Measurements from ENCODE around the gene ARL4A. TPM values are rescaled to one million over a fixed set of nuclear protein-coding genes. Genes with fewer than 3 reads are reported as not detected.
"Not testable (repeated sequence)": the region's sequence is repeated elsewhere in the genome, so short reads cannot be mapped to it uniquely, and the experiment has no call there.

The ARL4A gene
- polyA plus RNA-seq, 1 experiment, result 3.3 TPM

DNA sequence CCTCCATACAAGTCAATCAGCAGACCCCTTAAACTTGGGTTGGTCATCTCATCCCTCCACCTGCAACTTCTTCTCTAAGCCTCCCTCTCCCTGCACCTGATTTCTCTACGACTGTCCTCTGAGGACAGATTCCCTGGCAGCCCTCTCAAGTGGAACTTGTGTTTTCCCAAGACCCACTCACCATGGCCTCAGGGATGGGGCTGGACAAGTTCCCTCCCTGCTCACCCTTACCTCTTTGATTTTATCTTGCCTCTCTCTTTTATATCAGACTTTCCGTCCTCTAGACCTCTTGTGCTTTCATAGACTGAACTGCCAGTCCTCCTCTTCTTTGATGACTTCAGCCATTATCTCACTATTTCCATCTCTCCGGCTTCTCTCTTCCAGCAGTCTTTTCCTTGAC, 46.2 kb upstream of the ARL4A start:
- CTCF ChIA-PET, result interaction anchor here (1.1 kb wide), 1 partner anchor 17 kb away, joined by 3 read pairs; no protein-coding TSS in a partner anchor
- no peak for DNase-seq (ENCODE audit: low read depth)
- POLR2A ChIA-PET, result no interaction called here
- Histone ChIP-seq H3K36me3 (ENCODE audit: control insufficient read depth, insufficient read depth, low read length) (no peaks in the 10 kb centered on the region), H3K4me3 (ENCODE audit: low read depth, low read length) (no peak overlapping the region), H3K27me3 (ENCODE audit: control insufficient read depth, insufficient read depth, low read length) (no peaks in the 10 kb centered on the region)
- TF ChIP-seq CTCF (IDR thresholded peaks at IDR 0.05; ENCODE audit: insufficient read depth, low read depth, low read length), result no peak

GRCh38 chr7:12642508-12642907, 44.9 kb upstream of the ARL4A start:
- CTCF ChIA-PET, result interaction anchor here (2.3 kb wide), 1 partner anchor 44 kb away, joined by 10 read pairs; the partner anchor contains the start of gene ARL4A

DNA sequence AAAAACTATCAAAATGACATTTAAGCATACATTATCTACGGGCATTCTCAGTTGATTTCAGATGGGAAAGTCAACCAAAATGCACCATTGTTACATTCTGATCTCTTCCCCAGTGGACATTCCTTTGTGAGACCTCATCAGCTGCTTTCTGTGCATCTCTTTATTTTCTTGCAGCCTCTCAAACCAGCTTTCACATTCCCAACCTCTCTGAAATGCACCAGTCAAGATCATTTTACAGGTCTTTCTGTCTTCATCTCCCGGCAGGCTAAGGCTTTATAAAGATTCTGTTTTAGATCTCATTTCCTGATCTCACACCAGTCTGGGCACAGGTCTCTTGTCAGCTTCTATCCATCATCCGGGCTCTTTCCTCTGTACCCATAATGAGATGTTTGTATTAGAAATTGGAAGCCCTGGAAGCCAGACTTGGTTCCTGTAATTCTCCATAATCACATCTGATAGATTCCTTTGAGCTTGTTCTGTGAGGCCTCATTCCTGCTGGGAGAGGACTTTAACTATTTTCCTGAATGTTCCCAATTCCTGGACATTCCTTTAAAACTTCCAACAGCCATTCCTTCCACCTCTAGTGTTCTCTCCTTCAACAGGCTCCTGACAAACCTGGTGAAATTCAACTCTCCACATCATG, 44.3 kb upstream of the ARL4A start:
- ChIA-PET CTCF (interaction anchor here (1.2 to 2.3 kb wide), 2 partner anchors 43 to 619 kb away, joined by 3 to 10 read pairs; partner anchors contain the start of gene ARL4A), POLR2A (no interaction called here)
- Histone ChIP-seq H3K36me3 (ENCODE audit: control insufficient read depth, insufficient read depth, low read length) (no peaks in the 10 kb centered on the region), H3K27me3 (ENCODE audit: control insufficient read depth, insufficient read depth, low read length) (no peaks in the 10 kb centered on the region), H3K4me3 (ENCODE audit: low read depth, low read length) (no peak overlapping the region)
- no peak for DNase-seq (ENCODE audit: low read depth)
- TF ChIP-seq CTCF (IDR thresholded peaks at IDR 0.05; ENCODE audit: insufficient read depth, low read depth, low read length), result no peak

More at GRCh38 chr7:12642508-12642907, 44.9 kb upstream of the ARL4A start:
- Histone ChIP-seq H3K4me3 (ENCODE audit: low read depth, low read length) (no peak overlapping the region), H3K27me3 (ENCODE audit: control insufficient read depth, insufficient read depth, low read length) (no peaks in the 10 kb centered on the region), H3K36me3 (ENCODE audit: control insufficient read depth, insufficient read depth, low read length) (no peaks in the 10 kb centered on the region)
- no peak for TF ChIP-seq CTCF (IDR thresholded peaks at IDR 0.05; ENCODE audit: insufficient read depth, low read depth, low read length)
- POLR2A ChIA-PET, result no interaction called here
- DNase-seq (ENCODE audit: low read depth), result no peak

- no peak for DNase-seq (ENCODE audit: low read depth)
These were observed 43.8 kb upstream of the ARL4A start for GRCh38 chr7:12643644-12644043.

DNA sequence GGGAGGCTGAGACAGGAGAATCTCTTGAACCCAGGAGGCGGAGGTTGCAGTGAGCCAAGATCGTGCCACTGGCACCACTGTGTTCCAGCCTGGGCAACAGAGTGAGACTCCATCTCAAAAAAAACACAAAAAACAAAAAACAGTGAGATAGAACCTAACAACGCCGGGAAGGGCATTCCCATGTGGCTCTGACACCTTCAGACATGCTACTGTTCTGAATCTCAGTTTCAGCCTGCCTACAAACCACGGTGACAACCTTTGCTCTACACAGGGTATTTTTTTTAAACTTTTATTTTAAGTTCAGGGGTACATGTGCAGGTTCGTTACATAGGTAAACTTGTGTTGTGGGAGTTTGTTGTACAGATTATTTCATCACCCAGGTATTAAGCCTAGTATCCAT, 42.2 kb upstream of the ARL4A start:
- DNase-seq (ENCODE audit: low read depth); CTCF ChIA-PET; H3K27me3 ChIP-seq (ENCODE audit: control insufficient read depth, insufficient read depth, low read length); H3K36me3 ChIP-seq (ENCODE audit: control insufficient read depth, insufficient read depth, low read length); H3K4me3 ChIP-seq (ENCODE audit: low read depth, low read length); POLR2A ChIA-PET: not testable (repeated sequence)

More at GRCh38 chr7:12643644-12644043, 43.8 kb upstream of the ARL4A start:
- ChIA-PET CTCF (interaction anchor here (1.2 to 2.3 kb wide), 2 partner anchors 42 to 619 kb away, joined by 3 to 10 read pairs; partner anchors contain the start of gene ARL4A), POLR2A (no interaction called here)
- no peaks in the 10 kb centered on the region for H3K27me3 ChIP-seq (ENCODE audit: control insufficient read depth, insufficient read depth, low read length)
- TF ChIP-seq CTCF (IDR thresholded peaks at IDR 0.05; ENCODE audit: insufficient read depth, low read depth, low read length), result no peak
- no peak overlapping the region for H3K4me3 ChIP-seq (ENCODE audit: low read depth, low read length)
- no peaks in the 10 kb centered on the region for H3K36me3 ChIP-seq (ENCODE audit: control insufficient read depth, insufficient read depth, low read length)

DNA sequence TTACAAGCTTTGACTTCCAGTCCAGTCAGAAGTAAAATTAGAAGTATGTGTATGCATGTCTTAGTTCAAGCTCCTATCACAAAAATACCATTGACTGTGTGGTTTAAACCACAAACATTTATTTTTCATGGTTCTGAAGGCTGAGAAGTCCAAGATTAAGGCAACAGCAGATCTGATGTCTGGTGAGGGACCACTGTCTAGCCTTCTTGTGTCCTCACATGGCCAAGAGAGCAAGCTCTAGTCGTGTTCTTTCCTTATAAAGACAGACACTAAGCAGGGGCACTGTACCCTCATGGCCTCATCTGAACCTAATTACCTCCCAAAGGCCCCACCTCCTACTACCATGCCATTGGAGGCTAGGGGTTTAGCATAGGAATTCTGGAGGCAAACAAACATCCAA, 41.3 kb upstream of the ARL4A start:
- CTCF ChIA-PET, result no interaction called here
- no peaks in the 10 kb centered on the region for H3K36me3 ChIP-seq (ENCODE audit: control insufficient read depth, insufficient read depth, low read length)
- TF ChIP-seq CTCF (IDR thresholded peaks at IDR 0.05; ENCODE audit: insufficient read depth, low read depth, low read length), result no peak
- no peak overlapping the region for H3K4me3 ChIP-seq (ENCODE audit: low read depth, low read length)
- H3K27me3 ChIP-seq (ENCODE audit: control insufficient read depth, insufficient read depth, low read length), result no peaks in the 10 kb centered on the region
- POLR2A ChIA-PET, result no interaction called here
- DNase-seq (ENCODE audit: low read depth), result no peak

Data from BJ (cell line).